GM12865 (cell line): ENCODE data around the gene TKTL1.

ENCODE experiments used
- DNase-seq: peaks from one replicate; pipeline ENCODE4 v3.0.0; 2010; ENCODE audit warnings: low read depth
- H3K4me3 ChIP-seq: 2 replicates; pipeline ENCODE4 v1.5.1; 2011; ENCODE audit warnings: mild to moderate bottlenecking, low read depth, low read length, control low read depth
- TF ChIP-seq, protein P1 (sequence below): IDR thresholded peaks from 2 replicates; pipeline ENCODE4 v1.5.1; 2011; ENCODE audit warnings: low read length, control low read depth, low read depth, inconsistent platforms; ENCODE audit not compliant: insufficient read depth; ENCODE audit errors: missing control alignments

Gene TKTL1

DNA sequence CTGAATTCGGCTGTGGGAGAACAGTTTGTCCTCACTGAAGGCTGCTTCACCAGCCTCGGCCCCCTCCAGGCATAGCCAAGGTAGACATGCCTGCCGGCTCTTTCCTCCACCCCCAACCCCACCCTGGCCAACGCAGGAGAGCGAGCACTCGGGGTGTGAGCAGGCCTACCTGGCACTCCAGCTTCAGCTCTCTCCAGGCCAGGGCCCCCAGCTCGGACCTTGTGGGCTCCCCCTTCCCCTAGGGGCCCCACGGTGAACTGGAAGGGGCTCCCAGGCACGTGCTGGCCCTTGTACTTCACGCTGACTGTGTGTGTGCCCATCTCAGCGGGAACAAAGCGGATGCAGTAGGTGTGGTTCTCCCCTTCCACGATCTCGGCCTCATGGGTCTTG lies 56.4 kb downstream of the TKTL1 start:
- H3K4me3 ChIP-seq: no peak overlapping the region
- DNase-seq: no peak
- TF ChIP-seq, protein P1, sequence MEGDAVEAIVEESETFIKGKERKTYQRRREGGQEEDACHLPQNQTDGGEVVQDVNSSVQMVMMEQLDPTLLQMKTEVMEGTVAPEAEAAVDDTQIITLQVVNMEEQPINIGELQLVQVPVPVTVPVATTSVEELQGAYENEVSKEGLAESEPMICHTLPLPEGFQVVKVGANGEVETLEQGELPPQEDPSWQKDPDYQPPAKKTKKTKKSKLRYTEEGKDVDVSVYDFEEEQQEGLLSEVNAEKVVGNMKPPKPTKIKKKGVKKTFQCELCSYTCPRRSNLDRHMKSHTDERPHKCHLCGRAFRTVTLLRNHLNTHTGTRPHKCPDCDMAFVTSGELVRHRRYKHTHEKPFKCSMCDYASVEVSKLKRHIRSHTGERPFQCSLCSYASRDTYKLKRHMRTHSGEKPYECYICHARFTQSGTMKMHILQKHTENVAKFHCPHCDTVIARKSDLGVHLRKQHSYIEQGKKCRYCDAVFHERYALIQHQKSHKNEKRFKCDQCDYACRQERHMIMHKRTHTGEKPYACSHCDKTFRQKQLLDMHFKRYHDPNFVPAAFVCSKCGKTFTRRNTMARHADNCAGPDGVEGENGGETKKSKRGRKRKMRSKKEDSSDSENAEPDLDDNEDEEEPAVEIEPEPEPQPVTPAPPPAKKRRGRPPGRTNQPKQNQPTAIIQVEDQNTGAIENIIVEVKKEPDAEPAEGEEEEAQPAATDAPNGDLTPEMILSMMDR: no peak

DNA sequence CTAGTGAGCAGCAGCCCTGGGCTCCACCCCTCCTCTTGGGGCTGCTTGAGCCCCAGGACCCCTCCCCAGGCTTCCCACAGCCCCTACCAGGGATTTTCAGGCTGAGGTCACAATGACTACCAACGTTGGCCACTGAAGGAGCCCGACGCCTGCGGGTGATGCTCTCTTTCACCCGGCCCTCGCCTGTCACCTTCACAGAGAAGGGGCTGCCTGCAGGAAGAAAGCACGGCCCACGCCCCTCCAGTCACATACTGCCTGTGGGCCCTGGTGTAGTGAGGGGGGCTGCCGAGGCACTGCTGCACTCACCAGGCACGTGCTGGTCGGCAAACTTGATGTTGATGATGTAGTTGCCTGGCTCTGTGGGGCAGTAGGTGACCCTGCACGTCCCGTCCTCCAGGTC lies 56.9 kb downstream of the TKTL1 start:
- TF ChIP-seq, protein P1: no peak
- DNase-seq: no peak
- H3K4me3 ChIP-seq: no peak overlapping the region

DNA sequence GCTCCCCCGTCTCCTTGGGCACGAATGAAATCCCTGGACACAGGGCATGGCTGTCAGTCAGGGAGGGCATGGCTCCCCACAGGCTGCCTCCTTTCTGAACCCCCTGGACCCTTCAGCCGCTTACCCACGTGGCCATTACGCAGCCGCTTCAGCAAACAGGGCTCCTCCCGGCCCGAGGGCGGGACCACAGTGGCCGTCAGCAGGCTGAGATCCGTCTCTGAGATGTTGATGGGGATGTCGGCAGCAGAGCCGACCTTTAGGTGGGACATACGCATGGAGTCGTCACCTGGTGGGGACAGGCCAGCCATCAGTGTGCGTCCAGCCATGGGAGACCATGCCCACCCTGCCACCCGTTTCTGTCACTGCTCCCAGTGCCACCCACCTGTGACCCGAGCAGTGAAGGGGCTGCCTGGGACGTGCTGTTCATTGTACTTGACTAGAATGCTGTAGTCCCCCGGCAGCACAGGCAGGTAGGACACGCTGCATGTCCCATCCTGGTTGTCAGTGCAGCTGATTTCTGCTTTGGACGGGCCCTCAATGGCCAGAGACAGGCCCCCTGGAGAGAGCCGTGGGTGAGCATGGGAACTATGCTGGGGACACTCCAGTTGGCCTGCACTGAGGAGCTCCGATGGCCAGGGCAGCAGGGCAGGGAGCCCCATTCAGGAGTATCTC lies 57.7 kb downstream of the TKTL1 start:
- DNase-seq: no peak
- H3K4me3 ChIP-seq: no peak overlapping the region
- TF ChIP-seq, protein P1: no peak

DNA sequence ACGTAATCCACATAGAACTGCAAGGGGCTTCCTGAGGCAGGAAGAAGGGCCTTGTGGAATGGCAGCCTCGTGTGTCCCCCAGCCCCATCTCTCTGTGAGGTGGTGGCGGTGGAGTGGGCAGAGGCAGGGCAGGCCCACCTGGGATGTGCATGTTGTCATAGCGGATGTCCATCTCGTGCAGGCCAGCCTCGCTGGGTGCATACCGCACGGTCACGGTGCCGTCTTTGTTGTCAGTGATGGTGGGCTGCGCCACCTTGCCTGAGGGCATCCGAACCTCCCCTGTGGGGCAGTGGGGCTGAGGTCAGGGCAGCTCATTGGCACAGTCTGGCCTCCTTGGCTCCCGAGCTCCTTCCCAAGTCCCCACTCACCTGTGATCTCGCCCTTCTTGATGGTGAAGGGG lies 58.4 kb downstream of the TKTL1 start:
- TF ChIP-seq, protein P1: no peak
- no peak overlapping the region for H3K4me3 ChIP-seq
- DNase-seq: no peak

DNA sequence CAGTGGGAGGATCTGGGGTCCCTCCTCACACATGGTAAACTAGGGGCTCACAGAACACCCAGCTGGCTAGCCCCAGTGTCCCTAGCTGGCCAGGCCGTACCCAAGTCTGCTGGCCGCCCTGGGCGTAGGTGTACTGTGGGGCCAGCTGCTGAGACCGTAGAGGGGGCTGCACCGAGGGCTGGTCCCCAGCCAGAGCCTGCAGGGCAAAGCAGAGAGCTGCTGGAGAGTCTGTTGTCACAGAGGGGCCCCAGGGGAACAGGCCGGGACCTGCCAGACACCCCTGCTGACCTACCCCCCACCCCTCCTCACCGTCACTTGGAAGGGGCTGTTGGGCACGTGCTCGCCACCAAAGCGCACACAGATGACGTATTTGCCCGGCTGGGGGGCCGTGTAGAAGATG lies 58.9 kb downstream of the TKTL1 start:
- TF ChIP-seq, protein P1: no peak
- no peak overlapping the region for H3K4me3 ChIP-seq
- DNase-seq: no peak

DNA sequence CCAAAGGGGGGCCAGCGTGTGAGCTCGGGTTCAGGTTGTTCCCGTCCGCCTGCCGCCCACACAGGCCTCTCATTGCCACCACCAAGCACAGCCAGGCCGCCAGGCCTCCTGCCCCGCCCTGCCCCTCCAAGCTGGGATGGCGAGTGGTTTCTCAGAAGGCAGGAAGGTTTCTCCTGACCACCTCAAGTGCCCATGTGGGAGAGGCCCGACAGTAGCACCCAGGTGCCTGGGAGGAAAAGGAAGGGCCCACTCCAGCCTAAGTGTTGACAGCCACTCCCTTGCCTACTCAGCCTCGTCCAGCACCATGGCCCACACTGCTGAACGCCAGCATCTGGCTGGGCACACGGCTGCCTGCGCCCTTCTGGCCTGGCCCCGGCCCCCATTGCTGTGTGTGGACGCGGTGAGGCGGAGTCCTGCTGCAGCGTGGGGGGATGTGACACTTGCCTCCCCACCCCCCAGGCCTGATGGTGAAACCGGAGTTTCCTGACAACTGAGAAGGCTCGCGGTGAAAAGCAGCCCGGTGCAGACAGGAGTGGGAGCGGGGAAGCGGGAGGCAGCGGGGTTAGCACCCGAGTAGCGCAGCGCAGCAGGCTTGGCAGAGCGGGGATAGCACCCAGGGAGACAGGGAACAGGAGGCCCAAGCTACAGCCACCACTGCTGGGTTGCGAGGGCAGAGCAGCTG lies 59.6 kb downstream of the TKTL1 start:
- H3K4me3 ChIP-seq: no peak overlapping the region
- no peak for DNase-seq
- TF ChIP-seq, protein P1: no peak

DNA sequence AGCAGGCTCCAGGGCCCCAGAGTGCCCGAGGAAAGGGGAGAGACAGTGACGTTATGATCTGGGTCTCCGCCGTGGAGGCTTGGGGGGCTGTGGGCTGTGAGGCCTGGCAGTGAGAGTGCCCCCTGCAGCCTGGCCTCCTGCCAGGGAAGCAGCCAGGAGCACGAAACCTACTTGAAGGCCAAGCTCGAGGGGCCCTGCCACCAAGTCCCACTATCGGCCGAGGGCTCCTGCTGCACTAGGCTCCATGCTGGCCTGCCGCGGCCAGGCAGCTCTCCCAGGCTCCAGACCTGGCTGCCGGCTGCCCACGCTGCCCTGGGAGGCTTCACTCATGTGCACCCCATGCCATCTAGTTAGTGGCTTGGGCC lies 60.2 kb downstream of the TKTL1 start:
- TF ChIP-seq, protein P1: no peak
- no peak overlapping the region for H3K4me3 ChIP-seq
- no peak for DNase-seq
